ENCODE measurements around the gene ARHGAP45.
A peak's percentile ranks its signal among the peaks of the same experiment; 100 is the strongest.

The ARHGAP45 gene

GRCh38 chr19:1079566-1080111, 12.7 kb downstream of the ARHGAP45 start:
- Mint-ChIP-seq H3K27me3 (no peaks in the 10 kb centered on the region), H3K27ac (peak overlapping the region; percentile 81), H3K4me3 (peak overlapping the region; percentile 45), H3K4me1 (ENCODE audit: low read depth) (peaks cover 68% of the 10 kb centered on the region), H3K9me3 (no peaks in the 10 kb centered on the region), H3K36me3 (ENCODE audit: low read depth) (peaks cover 96% of the 10 kb centered on the region)
- intact Hi-C loops (cut with micrococcal nuclease), result no loop called here

DNA sequence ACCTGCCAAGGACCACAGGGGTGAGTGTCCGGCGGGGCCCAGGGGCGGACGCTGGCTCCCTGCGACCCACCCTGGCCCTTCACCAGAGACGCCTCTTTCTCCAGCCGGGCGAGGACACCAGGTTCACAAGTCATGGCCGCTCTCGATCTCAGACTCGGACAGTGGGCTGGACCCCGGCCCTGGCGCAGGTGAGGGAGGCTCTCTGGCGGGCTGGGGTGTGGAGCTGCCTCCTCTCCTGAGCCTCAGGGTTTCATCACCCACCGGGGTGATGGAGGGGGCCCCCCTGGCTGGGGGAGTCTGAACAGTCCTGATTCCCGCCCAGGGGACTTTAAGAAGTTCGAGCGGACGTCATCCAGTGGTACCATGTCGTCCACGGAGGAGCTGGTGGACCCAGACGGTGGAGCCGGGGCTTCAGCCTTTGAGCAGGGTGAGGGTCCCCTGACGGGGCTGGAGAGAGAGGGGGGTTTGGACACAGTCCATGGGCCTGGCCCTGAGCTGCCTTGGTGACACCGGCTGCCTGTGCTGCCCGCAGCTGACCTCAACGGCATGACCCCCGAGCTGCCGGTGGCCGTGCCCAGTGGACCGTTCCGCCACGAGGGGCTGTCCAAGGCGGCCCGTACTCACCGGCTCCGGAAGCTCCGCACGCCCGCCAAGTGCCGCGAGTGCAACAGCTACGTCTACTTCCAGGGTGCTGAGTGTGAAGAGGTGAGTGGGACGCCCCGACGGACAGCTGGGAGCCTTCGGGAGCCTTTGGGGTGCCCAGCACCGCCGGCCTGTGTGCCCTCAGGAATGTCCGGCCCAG, 13.6 kb downstream of the ARHGAP45 start:
- peaks cover 100% of the 10 kb centered on the region for H3K36me3 Mint-ChIP-seq (ENCODE audit: low read depth)
- H3K9me3 Mint-ChIP-seq, result no peaks in the 10 kb centered on the region
- H3K4me1 Mint-ChIP-seq (ENCODE audit: low read depth), result peaks cover 73% of the 10 kb centered on the region
- intact Hi-C loops (cut with micrococcal nuclease), result no loop called here
- H3K4me3 Mint-ChIP-seq, result no peak overlapping the region
- no peaks in the 10 kb centered on the region for H3K27me3 Mint-ChIP-seq
- H3K27ac Mint-ChIP-seq, result peak overlapping the region; percentile 81

DNA sequence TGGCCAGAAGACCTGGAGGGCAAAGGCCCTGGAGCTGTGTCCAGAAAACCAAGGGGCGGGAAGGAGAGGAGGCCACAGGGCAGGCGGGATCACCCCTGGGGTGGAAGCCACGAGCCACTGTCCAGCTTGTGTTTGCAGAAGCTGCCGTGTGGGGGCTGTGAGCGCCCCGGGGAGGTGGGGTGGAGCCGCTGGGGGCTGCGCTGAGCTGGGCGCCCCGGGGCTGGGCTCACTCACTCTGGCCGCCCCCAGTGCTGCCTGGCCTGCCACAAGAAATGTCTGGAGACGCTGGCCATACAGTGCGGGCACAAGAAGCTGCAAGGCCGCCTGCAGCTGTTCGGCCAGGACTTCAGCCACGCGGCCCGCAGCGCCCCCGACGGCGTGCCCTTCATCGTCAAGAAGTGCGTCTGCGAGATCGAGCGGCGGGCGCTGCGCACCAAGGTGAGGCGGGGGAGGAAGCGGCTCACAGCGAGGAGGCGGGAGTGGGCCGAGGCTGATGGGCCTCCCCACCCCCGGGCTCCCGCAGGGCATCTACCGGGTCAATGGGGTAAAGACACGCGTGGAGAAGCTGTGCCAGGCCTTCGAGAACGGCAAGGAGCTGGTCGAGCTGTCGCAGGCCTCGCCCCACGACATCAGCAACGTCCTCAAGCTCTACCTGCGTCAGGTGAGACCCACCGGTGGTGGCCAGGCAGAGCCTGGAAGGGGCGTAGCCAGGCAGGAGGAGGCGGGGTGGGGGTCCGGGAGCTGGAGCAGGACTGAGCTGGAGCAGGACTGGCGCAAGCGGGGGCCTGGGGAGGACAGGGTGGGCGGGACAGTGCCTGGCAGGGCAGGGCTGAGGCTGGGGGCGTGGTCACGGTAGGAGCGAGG, 14.6 kb downstream of the ARHGAP45 start:
- H3K4me1 Mint-ChIP-seq (ENCODE audit: low read depth), result peaks cover 76% of the 10 kb centered on the region
- peak overlapping the region; percentile 20 for H3K4me3 Mint-ChIP-seq
- H3K9me3 Mint-ChIP-seq, result no peaks in the 10 kb centered on the region
- H3K27me3 Mint-ChIP-seq, result no peaks in the 10 kb centered on the region
- intact Hi-C loops (cut with micrococcal nuclease), result no loop called here
- peaks cover 100% of the 10 kb centered on the region for H3K36me3 Mint-ChIP-seq (ENCODE audit: low read depth)
- H3K27ac Mint-ChIP-seq, result peak overlapping the region; percentile 81

- Mint-ChIP-seq H3K36me3 (ENCODE audit: low read depth) (peaks cover 100% of the 10 kb centered on the region), H3K27me3 (no peaks in the 10 kb centered on the region), H3K4me1 (ENCODE audit: low read depth) (peaks cover 76% of the 10 kb centered on the region), H3K4me3 (peak overlapping the region; percentile 59), H3K27ac (peak overlapping the region; percentile 86), H3K9me3 (no peaks in the 10 kb centered on the region)
- intact Hi-C loops (cut with micrococcal nuclease), result no loop called here
Measured at GRCh38 chr19:1082165-1082927, 15.4 kb downstream of the ARHGAP45 start.

DNA sequence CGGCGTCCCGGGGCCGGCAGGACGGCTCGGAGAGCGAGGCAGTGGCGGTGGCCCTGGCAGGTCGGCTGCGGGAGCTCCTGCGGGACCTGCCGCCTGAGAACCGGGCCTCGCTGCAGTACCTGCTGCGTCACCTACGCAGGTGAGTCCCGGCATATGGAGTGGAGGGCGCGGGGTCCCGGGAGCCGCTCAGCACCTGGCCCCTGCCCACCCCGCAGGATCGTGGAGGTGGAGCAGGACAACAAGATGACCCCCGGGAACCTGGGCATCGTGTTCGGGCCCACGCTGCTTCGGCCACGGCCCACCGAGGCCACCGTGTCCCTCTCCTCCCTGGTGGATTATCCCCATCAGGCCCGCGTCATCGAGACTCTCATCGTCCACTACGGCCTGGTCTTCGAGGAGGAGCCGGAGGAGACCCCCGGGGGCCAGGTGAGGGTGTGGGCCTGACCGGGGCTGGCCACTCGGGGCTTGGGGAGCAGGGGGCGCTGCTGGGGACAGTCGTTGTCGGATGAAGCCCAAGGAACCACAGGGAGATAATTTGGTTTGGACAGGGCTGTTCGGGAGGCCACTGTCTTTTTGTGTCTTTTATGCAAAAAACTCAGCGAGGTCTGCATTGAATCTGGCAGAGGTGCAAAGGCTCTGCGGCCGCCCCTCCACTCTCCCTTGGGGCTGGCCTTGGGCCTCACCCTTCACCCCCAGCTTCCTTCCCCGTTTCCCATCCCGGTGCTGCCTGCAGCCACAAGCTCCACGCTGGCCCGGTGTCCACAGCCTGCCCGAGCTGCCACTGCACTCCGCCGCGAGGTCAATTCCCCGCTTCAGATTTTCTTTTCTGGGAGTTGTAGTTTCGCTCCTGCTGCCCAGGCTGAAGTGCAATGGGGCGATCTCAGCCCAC, 16.2 kb downstream of the ARHGAP45 start:
- intact Hi-C loops (cut with micrococcal nuclease), result no loop called here
- H3K4me1 Mint-ChIP-seq (ENCODE audit: low read depth), result peaks cover 77% of the 10 kb centered on the region
- H3K9me3 Mint-ChIP-seq, result no peaks in the 10 kb centered on the region
- no peak overlapping the region for H3K4me3 Mint-ChIP-seq
- peak overlapping the region; percentile 86 for H3K27ac Mint-ChIP-seq
- H3K27me3 Mint-ChIP-seq, result no peaks in the 10 kb centered on the region
- H3K36me3 Mint-ChIP-seq (ENCODE audit: low read depth), result peaks cover 100% of the 10 kb centered on the region

GRCh38 chr19:1084024-1084868, 17.3 kb downstream of the ARHGAP45 start:
- Mint-ChIP-seq H3K9me3 (no peaks in the 10 kb centered on the region), H3K27me3 (no peaks in the 10 kb centered on the region), H3K36me3 (ENCODE audit: low read depth) (peaks cover 100% of the 10 kb centered on the region), H3K4me1 (ENCODE audit: low read depth) (peaks cover 88% of the 10 kb centered on the region), H3K27ac (peak overlapping the region; percentile 98), H3K4me3 (no peak overlapping the region)
- intact Hi-C loops (cut with micrococcal nuclease), result no loop called here

- Mint-ChIP-seq H3K27me3 (no peaks in the 10 kb centered on the region), H3K4me3 (no peak overlapping the region), H3K4me1 (ENCODE audit: low read depth) (peaks cover 89% of the 10 kb centered on the region), H3K9me3 (no peaks in the 10 kb centered on the region), H3K27ac (peak overlapping the region; percentile 98), H3K36me3 (ENCODE audit: low read depth) (peaks cover 100% of the 10 kb centered on the region)
- intact Hi-C loops (cut with micrococcal nuclease), result no loop called here
Measured at GRCh38 chr19:1085053-1085658, 18.2 kb downstream of the ARHGAP45 start.

GRCh38 chr19:1085676-1086442, 18.9 kb downstream of the ARHGAP45 start:
- intact Hi-C loops (cut with micrococcal nuclease), result no loop called here
- Mint-ChIP-seq H3K4me3 (no peak overlapping the region), H3K27me3 (no peaks in the 10 kb centered on the region), H3K4me1 (ENCODE audit: low read depth) (peaks cover 86% of the 10 kb centered on the region), H3K36me3 (ENCODE audit: low read depth) (peaks cover 100% of the 10 kb centered on the region), H3K27ac (peak overlapping the region; percentile 98), H3K9me3 (no peaks in the 10 kb centered on the region)

DNA sequence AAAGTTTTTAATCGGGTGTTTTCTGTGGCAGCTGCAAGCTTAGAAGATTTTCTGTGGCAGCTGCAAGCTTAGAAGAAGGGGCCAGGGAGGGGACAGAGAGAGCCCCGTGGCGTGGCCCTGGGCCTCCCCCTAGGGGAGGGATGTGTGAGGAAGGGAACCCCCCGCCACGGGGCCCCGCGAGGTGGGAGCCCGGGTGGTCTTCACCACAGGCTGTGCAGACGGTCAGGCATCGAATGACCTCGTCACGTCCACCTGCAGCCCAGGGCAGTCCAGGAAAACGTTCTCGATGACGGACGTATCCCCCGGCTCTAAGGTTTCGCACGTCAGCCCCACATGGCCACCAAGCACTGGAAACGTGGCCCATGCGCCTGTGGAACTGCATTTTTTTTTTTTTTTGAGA, 19.6 kb downstream of the ARHGAP45 start:
- Mint-ChIP-seq H3K27me3 (no peaks in the 10 kb centered on the region), H3K36me3 (ENCODE audit: low read depth) (peaks cover 100% of the 10 kb centered on the region), H3K4me1 (ENCODE audit: low read depth) (peaks cover 86% of the 10 kb centered on the region), H3K9me3 (no peaks in the 10 kb centered on the region), H3K4me3 (no peak overlapping the region), H3K27ac (peak overlapping the region; percentile 98)
- intact Hi-C loops (cut with micrococcal nuclease), result no loop called here

DNA sequence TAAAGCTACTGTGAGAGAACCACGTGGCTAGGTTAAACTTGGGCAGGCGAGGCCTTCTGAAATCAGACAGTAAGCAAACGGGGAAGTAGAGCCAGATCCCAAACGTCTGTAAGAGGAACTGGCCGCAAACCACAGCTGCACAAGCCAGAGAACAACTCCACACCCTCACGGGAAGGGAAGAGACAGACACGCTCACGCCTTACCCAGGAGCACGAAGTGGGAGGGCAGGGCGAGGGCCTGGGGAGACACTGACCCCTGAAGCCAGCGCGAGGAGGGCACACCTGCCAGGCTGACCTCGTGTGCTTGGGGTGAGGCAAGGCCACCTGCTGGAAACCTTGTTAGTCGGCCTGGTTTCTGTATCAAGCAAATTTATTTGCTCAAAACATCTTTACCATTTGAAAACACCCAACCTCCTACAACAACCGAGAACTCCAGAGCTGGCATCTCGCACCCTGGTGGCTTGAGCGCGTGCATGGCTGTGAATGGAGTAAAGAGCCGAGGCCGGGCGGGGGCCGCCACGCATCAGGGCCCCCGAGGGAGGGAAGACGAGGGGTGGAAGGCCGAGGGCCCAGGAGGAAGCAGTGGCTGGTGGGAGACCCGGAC, 20.9 kb downstream of the ARHGAP45 start:
- H3K27ac Mint-ChIP-seq, result peak overlapping the region; percentile 98
- intact Hi-C loops (cut with micrococcal nuclease), result no loop called here
- no peaks in the 10 kb centered on the region for H3K9me3 Mint-ChIP-seq
- peak overlapping the region; percentile 54 for H3K4me3 Mint-ChIP-seq
- H3K27me3 Mint-ChIP-seq, result no peaks in the 10 kb centered on the region
- peaks cover 100% of the 10 kb centered on the region for H3K36me3 Mint-ChIP-seq (ENCODE audit: low read depth)
- peaks cover 80% of the 10 kb centered on the region for H3K4me1 Mint-ChIP-seq (ENCODE audit: low read depth)

- intact Hi-C loops (cut with micrococcal nuclease), result no loop called here
- Mint-ChIP-seq H3K4me1 (ENCODE audit: low read depth) (peaks cover 80% of the 10 kb centered on the region), H3K36me3 (ENCODE audit: low read depth) (peaks cover 100% of the 10 kb centered on the region), H3K27ac (peak overlapping the region; percentile 98), H3K4me3 (peak overlapping the region; percentile 54), H3K9me3 (no peaks in the 10 kb centered on the region), H3K27me3 (no peaks in the 10 kb centered on the region)
Measured at GRCh38 chr19:1088416-1089010, 21.5 kb downstream of the ARHGAP45 start.

All from dendritic cell treated with granulocyte-macrophage colony-stimulating factor and Interleukin-4, amounts not matched to agents 40 ng/mL and 50 ng/mL, for 4 days (primary cell).